ENCODE results near the gene CCDC192.
A peak's percentile ranks its signal among the peaks of the same experiment; 100 is the strongest.
"Not testable (repeated sequence)": the region's sequence is repeated elsewhere in the genome, so short reads cannot be mapped to it uniquely, and the experiment has no call there.

CCDC192 gene

GRCh38 chr5:127699416-127699815 is 3.8 kb upstream of the CCDC192 start:
- no peak for DNase-seq (ENCODE audit: low spot score)

GRCh38 chr5:127700237-127700766 is 2.9 kb upstream of the CCDC192 start:
- DNase-seq (ENCODE audit: low spot score): no peak

GRCh38 chr5:127702434-127702833 is 757 bp upstream of the CCDC192 start:
- DNase-seq (ENCODE audit: low spot score): no peak

- peak; percentile 71 for DNase-seq (ENCODE audit: low spot score)
Measured at GRCh38 chr5:127705120-127705892, 2.1 kb downstream of the CCDC192 start.

- DNase-seq (ENCODE audit: low spot score): no peak
Measured at GRCh38 chr5:127706691-127707090, 3.5 kb downstream of the CCDC192 start.

- DNase-seq (ENCODE audit: low spot score): no peak
Measured at GRCh38 chr5:127707209-127707608, 4.0 kb downstream of the CCDC192 start.

- DNase-seq (ENCODE audit: low spot score): not testable (repeated sequence)
Measured at GRCh38 chr5:127713083-127713482, 9.9 kb downstream of the CCDC192 start.

GRCh38 chr5:127718181-127718580 is 15.0 kb downstream of the CCDC192 start:
- DNase-seq (ENCODE audit: low spot score): no peak

GRCh38 chr5:127723571-127723970 is 20.4 kb downstream of the CCDC192 start:
- DNase-seq (ENCODE audit: low spot score): peak; percentile 35

- no peak for DNase-seq (ENCODE audit: low spot score)
Measured at GRCh38 chr5:127725673-127726072, 22.5 kb downstream of the CCDC192 start.

GRCh38 chr5:127732963-127733362 is 29.8 kb downstream of the CCDC192 start:
- DNase-seq (ENCODE audit: low spot score): no peak

GRCh38 chr5:127739348-127739747 is 36.2 kb downstream of the CCDC192 start:
- DNase-seq (ENCODE audit: low spot score): not testable (repeated sequence)

GRCh38 chr5:127739807-127740384 is 36.7 kb downstream of the CCDC192 start:
- no peak for DNase-seq (ENCODE audit: low spot score)

GRCh38 chr5:127741412-127741811 is 38.2 kb downstream of the CCDC192 start:
- no peak for DNase-seq (ENCODE audit: low spot score)

GRCh38 chr5:127744241-127744640 is 41.0 kb downstream of the CCDC192 start:
- DNase-seq (ENCODE audit: low spot score): no peak

GRCh38 chr5:127746756-127747155 is 43.6 kb downstream of the CCDC192 start:
- no peak for DNase-seq (ENCODE audit: low spot score)

- DNase-seq (ENCODE audit: low spot score): not testable (repeated sequence)
Measured at GRCh38 chr5:127752503-127753265, 49.5 kb downstream of the CCDC192 start.

- no peak for DNase-seq (ENCODE audit: low spot score)
Measured at GRCh38 chr5:127754259-127754658, 51.1 kb downstream of the CCDC192 start.

GRCh38 chr5:127754706-127755105 is 51.5 kb downstream of the CCDC192 start:
- no peak for DNase-seq (ENCODE audit: low spot score)

- peak; percentile 65 for DNase-seq (ENCODE audit: low spot score)
Measured at GRCh38 chr5:127757576-127757975, 54.4 kb downstream of the CCDC192 start.

GRCh38 chr5:127758766-127759283 is 55.6 kb downstream of the CCDC192 start:
- DNase-seq (ENCODE audit: low spot score): no peak

GRCh38 chr5:127761869-127762268 is 58.7 kb downstream of the CCDC192 start:
- no peak for DNase-seq (ENCODE audit: low spot score)
